Heart left ventricle (tissue), 16 donors: ENCODE measurements around the gene RNFT2. TPM values are rescaled to one million over a fixed set of nuclear protein-coding genes. Genes with fewer than 3 reads are reported as not detected.

Experiments
- ATAC-seq, 4 donors: fragments of 200-7000 bp; cut with Tn5 transposase; one replicate each; pipeline ENCODE4 v1.9.1; 2020 to 2022; ENCODE audit warnings: moderate library complexity in 4 of 4, mild to moderate bottlenecking in 3 of 4, moderate number of reproducible peaks in 1 of 4
- DNase-seq, 5 donors: peaks; one replicate each; pipeline ENCODE4 v3.0.0-alpha.2; 2020
- H3K27ac ChIP-seq, 12 donors: fragments of 200-600 bp; sonication (generic) in 4 of 12; one replicate each; pipeline versions ENCODE4 v1.5.0 to v1.8.0; 2016 to 2022; ENCODE audit warnings: mild to moderate bottlenecking in 2 of 12
- H3K27me3 ChIP-seq, 9 donors: fragments of 200-600 bp; sonication (generic) in 2 of 9; one replicate each; pipeline versions ENCODE4 v1.5.1 to v1.8.0; 2016 to 2022; ENCODE audit warnings: mild to moderate bottlenecking in 3 of 9
- H3K36me3 ChIP-seq, 9 donors: fragments of 200-600 bp; sonication (generic) in 2 of 9; one replicate each; pipeline versions ENCODE4 v1.5.0 to v1.8.0; 2018 to 2022; ENCODE audit warnings: mild to moderate bottlenecking in 2 of 9
- H3K4me1 ChIP-seq, 12 donors: fragments of 200-600 bp; sonication (generic) in 4 of 12; one replicate each; pipeline versions ENCODE4 v1.5.0 to v1.8.0; 2016 to 2022; ENCODE audit warnings: mild to moderate bottlenecking in 3 of 12
- H3K4me3 ChIP-seq, 12 donors: fragments of 200-600 bp; sonication (generic) in 4 of 12; one replicate each; pipeline versions ENCODE4 v1.5.0 to v1.8.0; 2017 to 2022; ENCODE audit warnings: mild to moderate bottlenecking in 9 of 12, moderate library complexity in 4 of 12
- H3K9me3 ChIP-seq, 12 donors: fragments of 200-600 bp; sonication (generic) in 4 of 12; one replicate each; pipeline versions ENCODE4 v1.5.0 to v1.8.0; 2016 to 2022; ENCODE audit warnings: mild to moderate bottlenecking in 1 of 12
- POLR2A ChIP-seq, 2 donors: fragments of 450-650 bp; IDR thresholded peaks; one replicate each; pipeline ENCODE4 v1.6.1; 2017; ENCODE audit warnings: antibody characterized with exemption in 2 of 2, mild to moderate bottlenecking in 2 of 2, moderate library complexity in 2 of 2
- WGBS, 4 donors: extraction: QIAGEN DNeasy Blood & Tissue Kit in 2 of 4; methylation state at CpG; one replicate each; pipeline versions ENCODE4 v1.1.5 to v1.1.7; 2013 to 2018; 5-methylcytosine and 5-hydroxymethylcytosine counted together
- intact Hi-C, 10 donors: fragments of 100-400 bp; cut with DNase I; formaldehyde crosslinking; loops; one replicate each; pipeline versions ENCODE4 v1.11.1 to v1.14.2; 2022
- polyA plus RNA-seq, 2 donors: library from polyadenylated mRNA; stranded (reverse); fragments of 200-250 nt; gene quantifications; one replicate each; pipeline ENCODE4 v1.2.3, GENCODE V29; 2013
- total RNA-seq, 9 donors: library from RNA; depleted of rRNA in 2 of 9; stranded (reverse); fragments of >200 nt in 2 of 9; fragmentation: NEBNext Ultra II Directional in 3 of 9; extraction: Animal tissue kit (Norgen Biotek cat#: 25700) in 3 of 9; gene quantifications; one replicate each; pipeline versions ENCODE4 v1.1.0 to v1.2.4, GENCODE V29; 2016 to 2023
- TF ChIP-seq, protein P1 (sequence below), 12 donors: fragments of 200-600 bp; sonication (generic) in 4 of 12; IDR thresholded peaks; one replicate each; pipeline versions ENCODE4 v1.5.0 to v1.8.0; 2018 to 2022; ENCODE audit warnings: antibody characterized with exemption in 12 of 12, mild to moderate bottlenecking in 5 of 12
- donor health status: ischemic (EF 13 %, LVEDD 7.1; RV severe dilation, severe dysfunction).
- donor health status: healthy with polysubstance abuse.
- donor health status: DM: no; HTN: yes; CAD: no.
- donor health status: DM: no; HTN: no; CAD: no.
- donor health status: ischemic (EF 25% LVEDD 6.9; RV normal size, moderate dysfunction).
- donor health status: ischemic (EF 25% LVEDD 5.7; RV mildly dilated, moderate dysfunction).
- donor health status: healthy.
- donor health status: DM: yes; HTN: yes; CAD: no.
- donor health status: ischemic (EF 35%, LVEDD 5.7; RV mildly dilated, moderate dysfunction).
- donor health status: nonischemic (EF 11% LVEDD 7.7; RV severe dilation, severe dysfunction).
- donor health status: DM: yes; HTN: yes; CAD: no.
- donor health status: PGD.
- donor health status: ischemic (EF 29% LVEDD 5.4; RV normal size, mild dysfunction).
- donor health status: nonischemic (EF 23%, LVEDD 6.1; RV moderate dilation, normal function).

Gene RNFT2
- total and polyA plus RNA-seq, 11 donors, result 0.58 to 2.4 (median 1.6) TPM

DNA sequence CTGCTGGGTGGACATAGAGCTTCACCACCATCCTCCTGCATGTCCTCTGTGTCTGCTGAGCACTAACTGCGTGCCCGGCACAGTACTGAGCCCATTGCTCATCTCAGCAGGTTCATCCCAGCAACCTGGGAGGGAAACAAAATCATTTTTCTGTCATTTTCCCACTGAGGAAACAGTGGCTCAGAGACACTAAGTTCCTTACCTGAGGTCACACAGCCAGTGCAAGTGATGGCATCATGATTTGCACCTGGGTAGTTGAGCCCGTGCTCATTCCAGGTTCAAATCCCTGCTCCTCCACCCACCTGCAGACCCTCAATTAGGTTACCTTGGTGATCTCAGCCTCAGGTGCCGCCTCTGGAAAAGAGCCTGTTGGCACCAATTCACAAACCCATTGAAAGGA, 23.4 kb downstream of the RNFT2 start:
- DNase-seq (no peak), ATAC-seq (no peak)
- peaks cover 0 to 7% (median 0%) of the 10 kb centered on the region in 12 donors for H3K4me1 ChIP-seq
- intact Hi-C loops, result no loop called here
- no peaks in the 10 kb centered on the region for H3K27me3 ChIP-seq
- no peak for TF ChIP-seq POLR2A (IDR thresholded peaks at IDR 0.05)
- TF ChIP-seq, protein P1, sequence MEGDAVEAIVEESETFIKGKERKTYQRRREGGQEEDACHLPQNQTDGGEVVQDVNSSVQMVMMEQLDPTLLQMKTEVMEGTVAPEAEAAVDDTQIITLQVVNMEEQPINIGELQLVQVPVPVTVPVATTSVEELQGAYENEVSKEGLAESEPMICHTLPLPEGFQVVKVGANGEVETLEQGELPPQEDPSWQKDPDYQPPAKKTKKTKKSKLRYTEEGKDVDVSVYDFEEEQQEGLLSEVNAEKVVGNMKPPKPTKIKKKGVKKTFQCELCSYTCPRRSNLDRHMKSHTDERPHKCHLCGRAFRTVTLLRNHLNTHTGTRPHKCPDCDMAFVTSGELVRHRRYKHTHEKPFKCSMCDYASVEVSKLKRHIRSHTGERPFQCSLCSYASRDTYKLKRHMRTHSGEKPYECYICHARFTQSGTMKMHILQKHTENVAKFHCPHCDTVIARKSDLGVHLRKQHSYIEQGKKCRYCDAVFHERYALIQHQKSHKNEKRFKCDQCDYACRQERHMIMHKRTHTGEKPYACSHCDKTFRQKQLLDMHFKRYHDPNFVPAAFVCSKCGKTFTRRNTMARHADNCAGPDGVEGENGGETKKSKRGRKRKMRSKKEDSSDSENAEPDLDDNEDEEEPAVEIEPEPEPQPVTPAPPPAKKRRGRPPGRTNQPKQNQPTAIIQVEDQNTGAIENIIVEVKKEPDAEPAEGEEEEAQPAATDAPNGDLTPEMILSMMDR (IDR thresholded peaks at IDR 0.05), result no peak
- H3K36me3 ChIP-seq, result no peaks in the 10 kb centered on the region
- 84 to 100% (median 98%) methylated on average over 3 to 4 of the region's 4 CpGs for WGBS, 4 donors
- H3K9me3 ChIP-seq, result no peaks in the 10 kb centered on the region
- no peak overlapping the region for H3K4me3 ChIP-seq
- no peak overlapping the region for H3K27ac ChIP-seq

DNA sequence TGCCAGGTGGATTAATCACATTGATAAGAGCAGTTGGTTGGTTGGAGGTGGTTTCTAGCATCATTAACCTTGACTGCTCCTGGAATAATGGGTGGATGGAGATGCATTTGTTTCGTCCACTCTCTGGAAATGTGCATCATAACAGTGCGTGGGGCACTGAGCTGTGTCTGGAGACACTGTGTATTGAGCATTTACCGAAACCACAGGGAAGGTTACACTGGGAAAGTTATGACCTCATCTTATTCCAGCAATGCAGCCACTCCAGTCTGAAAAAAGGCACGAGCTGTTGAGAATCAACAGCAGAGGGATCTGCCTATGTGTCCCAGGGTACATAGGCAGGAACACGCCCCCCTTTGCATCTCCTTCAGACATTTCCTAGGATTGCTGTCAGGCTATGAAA, 27.2 kb downstream of the RNFT2 start:
- Histone ChIP-seq H3K27me3 (no peaks in the 10 kb centered on the region), H3K36me3 (no peaks in the 10 kb centered on the region), H3K27ac (no peak overlapping the region), H3K4me1 (peaks cover 0 to under 1% (median 0%) of the 10 kb centered on the region in 12 donors), H3K4me3 (no peak overlapping the region), H3K9me3 (no peaks in the 10 kb centered on the region)
- ATAC-seq (no peak), DNase-seq (no peak)
- 47 to 70% (median 66%) methylated on average over 5 of the region's 5 CpGs for WGBS, 4 donors
- intact Hi-C loops, result no loop called here
- TF ChIP-seq, protein P1 (IDR thresholded peaks at IDR 0.05), result no peak
- TF ChIP-seq POLR2A (IDR thresholded peaks at IDR 0.05), result no peak

DNA sequence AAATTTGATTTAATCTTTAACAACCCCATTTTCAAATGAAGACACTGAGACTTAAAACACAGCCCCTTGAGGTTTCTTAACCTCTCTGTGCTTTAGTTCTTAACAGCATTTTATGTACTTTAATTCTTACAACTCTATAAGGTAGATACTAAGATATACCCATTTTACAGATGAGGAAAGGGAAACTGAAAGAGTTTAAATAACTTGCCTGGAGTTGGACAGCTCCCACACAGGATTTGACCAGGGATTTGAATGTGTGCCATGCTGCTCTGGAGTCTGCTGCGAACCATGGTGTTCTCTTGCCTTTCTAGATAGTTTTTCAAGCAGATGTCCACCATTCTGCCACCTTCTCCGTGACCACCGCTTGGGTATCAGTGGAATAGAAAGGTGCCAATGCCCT, 28.2 kb downstream of the RNFT2 start:
- WGBS, 4 donors, result 91 to 96% (median 95%) methylated on average over 3 of the region's 3 CpGs
- Histone ChIP-seq H3K27me3 (no peaks in the 10 kb centered on the region), H3K4me1 (no peaks in the 10 kb centered on the region), H3K27ac (no peak overlapping the region), H3K9me3 (no peaks in the 10 kb centered on the region), H3K4me3 (no peak overlapping the region), H3K36me3 (no peaks in the 10 kb centered on the region)
- DNase-seq (no peak), ATAC-seq (no peak)
- TF ChIP-seq POLR2A (IDR thresholded peaks at IDR 0.05), result no peak
- TF ChIP-seq, protein P1 (IDR thresholded peaks at IDR 0.05), result no peak
- intact Hi-C loops, result no loop called here

DNA sequence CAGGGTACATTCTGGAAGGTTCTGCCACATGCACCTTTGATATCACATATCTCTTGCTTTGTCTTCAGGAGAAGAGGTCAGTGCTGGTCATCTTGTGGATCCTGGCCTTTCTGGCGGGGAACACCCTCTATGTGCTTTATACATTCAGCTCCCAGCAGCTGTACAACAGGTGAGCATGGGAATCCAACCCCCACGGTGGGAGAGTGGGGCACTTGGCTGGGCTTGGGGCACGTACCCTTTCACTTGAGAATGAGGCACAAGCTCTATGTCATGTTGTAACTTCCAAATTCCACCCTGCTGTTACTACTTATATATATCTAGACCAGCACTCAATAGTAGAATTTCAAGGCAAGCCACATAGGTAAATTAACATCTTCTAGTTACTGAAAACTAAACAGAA, 28.6 kb downstream of the RNFT2 start:
- Histone ChIP-seq H3K9me3 (no peaks in the 10 kb centered on the region), H3K27me3 (no peaks in the 10 kb centered on the region), H3K4me3 (no peak overlapping the region), H3K4me1 (no peaks in the 10 kb centered on the region), H3K36me3 (no peaks in the 10 kb centered on the region), H3K27ac (no peak overlapping the region)
- no peak for TF ChIP-seq POLR2A (IDR thresholded peaks at IDR 0.05)
- TF ChIP-seq, protein P1 (IDR thresholded peaks at IDR 0.05), result no peak
- intact Hi-C loops, result no loop called here
- no peak for ATAC-seq
- WGBS, 4 donors, result 91 to 95% (median 94%) methylated on average over 3 of the region's 3 CpGs
- DNase-seq, result no peak
